Measurements from ENCODE around the gene CIRBP. TPM values are rescaled to one million over a fixed set of nuclear protein-coding genes. Genes with fewer than 3 reads are reported as not detected.

CIRBP gene
- total and polyA plus RNA-seq, 2 of the 13 experiments (the other 11 are each of a cell fraction or from before 2014, with no cell fraction given), result 133 to 140 TPM

GRCh38 chr19:1275976-1276627 lies 7.0 kb downstream of the CIRBP start (continued):
- TF ChIP-seq, protein P1, sequence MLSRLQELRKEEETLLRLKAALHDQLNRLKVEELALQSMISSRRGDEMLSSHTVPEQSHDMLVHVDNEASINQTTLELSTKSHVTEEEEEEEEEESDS (CRISPR knock-in tag; IDR thresholded peaks at IDR 0.05; ENCODE audit: borderline replicate concordance), result no peak
- TF ChIP-seq ZNF512 (CRISPR knock-in tag; IDR thresholded peaks at IDR 0.05) (no peak), SAP130 (CRISPR knock-in tag; IDR thresholded peaks at IDR 0.05; ENCODE audit: low read depth) (peak; percentile 52), YEATS2 (CRISPR knock-in tag; IDR thresholded peaks at IDR 0.05; ENCODE audit: borderline replicate concordance) (0 out of 2 replicates have a peak, but pooled peaks have one; percentile 18), RAD21 (CRISPR knock-in tag; IDR thresholded peaks at IDR 0.05) (no peak), NCOA2 (CRISPR knock-in tag; IDR thresholded peaks at IDR 0.05) (0 out of 2 replicates have a peak, but pooled peaks have one; percentile 6), ZNF337 (CRISPR knock-in tag; IDR thresholded peaks at IDR 0.05; ENCODE audit: borderline replicate concordance, low read depth) (no peak), ZFP62 (CRISPR knock-in tag; IDR thresholded peaks at IDR 0.05) (no peak), IKZF4 (CRISPR knock-in tag; IDR thresholded peaks at IDR 0.05; ENCODE audit: borderline replicate concordance, low read depth, not compliant biosample characterization) (peak; percentile 9), DPF2 (CRISPR knock-in tag; IDR thresholded peaks at IDR 0.05; ENCODE audit: borderline replicate concordance, low read depth) (peak; percentile 24; the same call in 1 of the 2 replicates), REL (CRISPR knock-in tag; conservative IDR thresholded peaks at IDR 0.05) (no peak), ZNF280B (CRISPR knock-in tag; IDR thresholded peaks at IDR 0.05; ENCODE audit: borderline replicate concordance) (0 out of 2 replicates have a peak, but pooled peaks have one; percentile 11), JARID2 (CRISPR knock-in tag; IDR thresholded peaks at IDR 0.05; ENCODE audit: insufficient replicate concordance) (no peak), NFIB (CRISPR knock-in tag; IDR thresholded peaks at IDR 0.05; ENCODE audit: borderline replicate concordance) (no peak), ZNF552 (CRISPR knock-in tag; IDR thresholded peaks at IDR 0.05; ENCODE audit: borderline replicate concordance) (0 out of 2 replicates have a peak, but pooled peaks have one; percentile 63), XRCC5 (optimal IDR thresholded peaks at IDR 0.05; ENCODE audit: low read length) (no peak), ZNF331 (CRISPR knock-in tag; IDR thresholded peaks at IDR 0.05) (peak; percentile 6; the same call in 1 of the 2 replicates), UBTF (CRISPR knock-in tag; IDR thresholded peaks at IDR 0.05) (peak; percentile 51), KMT2A (CRISPR knock-in tag; IDR thresholded peaks at IDR 0.05) (0 out of 2 replicates have a peak, but pooled peaks have one; percentile 37)
- TF ChIP-seq, protein P2, sequence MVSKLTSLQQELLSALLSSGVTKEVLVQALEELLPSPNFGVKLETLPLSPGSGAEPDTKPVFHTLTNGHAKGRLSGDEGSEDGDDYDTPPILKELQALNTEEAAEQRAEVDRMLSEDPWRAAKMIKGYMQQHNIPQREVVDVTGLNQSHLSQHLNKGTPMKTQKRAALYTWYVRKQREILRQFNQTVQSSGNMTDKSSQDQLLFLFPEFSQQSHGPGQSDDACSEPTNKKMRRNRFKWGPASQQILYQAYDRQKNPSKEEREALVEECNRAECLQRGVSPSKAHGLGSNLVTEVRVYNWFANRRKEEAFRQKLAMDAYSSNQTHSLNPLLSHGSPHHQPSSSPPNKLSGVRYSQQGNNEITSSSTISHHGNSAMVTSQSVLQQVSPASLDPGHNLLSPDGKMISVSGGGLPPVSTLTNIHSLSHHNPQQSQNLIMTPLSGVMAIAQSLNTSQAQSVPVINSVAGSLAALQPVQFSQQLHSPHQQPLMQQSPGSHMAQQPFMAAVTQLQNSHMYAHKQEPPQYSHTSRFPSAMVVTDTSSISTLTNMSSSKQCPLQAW (CRISPR knock-in tag; IDR thresholded peaks at IDR 0.05), result peak; percentile 68; the same call in 1 of the 2 replicates
- TF ChIP-seq, protein P3, sequence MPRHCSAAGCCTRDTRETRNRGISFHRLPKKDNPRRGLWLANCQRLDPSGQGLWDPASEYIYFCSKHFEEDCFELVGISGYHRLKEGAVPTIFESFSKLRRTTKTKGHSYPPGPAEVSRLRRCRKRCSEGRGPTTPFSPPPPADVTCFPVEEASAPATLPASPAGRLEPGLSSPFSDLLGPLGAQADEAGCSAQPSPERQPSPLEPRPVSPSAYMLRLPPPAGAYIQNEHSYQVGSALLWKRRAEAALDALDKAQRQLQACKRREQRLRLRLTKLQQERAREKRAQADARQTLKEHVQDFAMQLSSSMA (CRISPR knock-in tag; IDR thresholded peaks at IDR 0.05), result no peak

Measured in HepG2 (cell line).